MM.1S (cell line): ENCODE measurements around the gene PDPN.

Experiments
- CTCF ChIP-seq: fragments of 300-600 bp; sonication (generic); IDR thresholded peaks from 2 replicates; pipeline ENCODE4 v1.5.1; 2016; ENCODE audit warnings: antibody characterized with exemption, low read length, mixed read lengths
- EZH2phosphoT487 ChIP-seq: fragments of 300-600 bp; sonication (generic); IDR thresholded peaks from 2 replicates; pipeline ENCODE4 v1.6.1; 2018; ENCODE audit warnings: antibody characterized with exemption, low read length

DNA sequence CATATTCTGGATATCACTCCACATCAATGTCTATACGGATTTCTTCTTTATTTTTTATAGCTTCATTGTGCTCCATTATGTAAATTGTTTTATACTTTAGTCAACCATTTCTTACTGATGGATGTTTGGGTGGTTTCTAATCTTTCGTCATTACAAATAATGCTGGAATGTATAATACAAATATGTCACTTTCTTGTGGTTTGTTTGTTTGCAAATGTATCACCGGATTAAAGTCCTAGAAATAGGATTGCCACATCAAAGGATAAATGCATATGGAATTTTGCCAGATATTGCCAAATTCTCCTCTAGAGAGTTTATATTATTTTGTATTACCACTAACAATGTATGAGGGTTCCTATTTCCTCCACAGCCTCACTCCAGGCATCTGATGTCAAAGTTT is 67.6 kb downstream of the PDPN start:
- TF ChIP-seq CTCF (no peak), EZH2phosphoT487 (no peak)
